ENCODE measurements around the gene BMERB1. TPM values are rescaled to one million over a fixed set of nuclear protein-coding genes. Genes with fewer than 3 reads are reported as not detected.

The BMERB1 gene
- total and polyA plus RNA-seq, 9 of the 15 experiments (the other 6 are each of a cell fraction or from before 2014, with no cell fraction given) = 0.29 to 2.9 (median 0.94) TPM

GRCh38 chr16:15485175-15485574 is 50.8 kb downstream of the BMERB1 start:
- H3K79me2 ChIP-seq (ENCODE audit: control insufficient read depth, insufficient read depth, low read length) = no peaks in the 10 kb centered on the region
- in situ Hi-C loops (cut with MboI) = no loop called here
- H2AFZ ChIP-seq (ENCODE audit: low read depth, low read length) = peak overlapping the region; percentile 33; the same call in 1 of the 2 replicates
- 56% methylated on average over 5 of the region's 5 CpGs for WGBS (ENCODE audit: insufficient coverage, low coverage, missing lambda C conversion rate)
- no peak overlapping the region for H3K9ac ChIP-seq (ENCODE audit: insufficient read depth in 1 of 2, low read depth in 2 of 2, low read length in 2 of 2)
- intact Hi-C loops (cut with micrococcal nuclease) = no loop called here
- no peak overlapping the region; the same call in 1 of the 2 replicates for H3K4me2 ChIP-seq (ENCODE audit: insufficient read depth, low read length)
- ChIA-PET CTCF (ENCODE audit: low intra/inter-chr PET ratio) (no interaction called here), POLR2A (interaction anchor here (0.7 to 1.3 kb wide), 3 partner anchors 9 to 175 kb away, joined by 3 to 7 read pairs (median 5); partner anchors contain the start of gene BMERB1)
- no peaks in the 10 kb centered on the region for H3K36me3 ChIP-seq (ENCODE audit: control insufficient read depth, insufficient read depth, low read length)
- ATAC-seq (no peak), DNase-seq (ENCODE audit: extremely low read depth in 1 of 4, low spot score in 3 of 4) (no peak), FAIRE-seq (no peak)
- peaks cover 4 to 25% of the 10 kb centered on the region in 2 experiments for H3K4me1 ChIP-seq (replicated peaks in 1 of 2; ENCODE audit: control insufficient read depth in 2 of 2, insufficient read depth in 2 of 2, low read length in 2 of 2)
- no peaks in the 10 kb centered on the region for H3K9me1 ChIP-seq (ENCODE audit: control insufficient read depth, insufficient read depth, low read length)
- H4K20me1 ChIP-seq (replicated peaks; ENCODE audit: control insufficient read depth, insufficient read depth, low read length) = no peaks in the 10 kb centered on the region
- TF ChIP-seq SMAD1 (IDR thresholded peaks at IDR 0.05; ENCODE audit: low read depth, low read length, partially characterized antibody) (no peak), ZFP36 (IDR thresholded peaks at IDR 0.05; ENCODE audit: low read depth, low read length, partially characterized antibody) (peak; percentile 43), ETV1 (tag; conservative IDR thresholded peaks at IDR 0.05; ENCODE audit: low read depth) (0 out of 2 replicates have a peak, but pooled peaks have one; percentile 33), ZNF76 (CRISPR knock-in tag; IDR thresholded peaks at IDR 0.05; ENCODE audit: borderline replicate concordance) (no peak), RCOR1 (IDR thresholded peaks at IDR 0.05; ENCODE audit: borderline replicate concordance in 1 of 2, low read depth in 2 of 2, low read length in 2 of 2) (peak in 1 of 2 experiments; percentile 52; a peak in 1 of 4 replicates), RBM17 (IDR thresholded peaks at IDR 0.05; ENCODE audit: borderline replicate concordance, low read depth, low read length) (no peak), MEIS2 (IDR thresholded peaks at IDR 0.05; ENCODE audit: partially characterized antibody) (peak; percentile 61)
- TF ChIP-seq, protein P1, sequence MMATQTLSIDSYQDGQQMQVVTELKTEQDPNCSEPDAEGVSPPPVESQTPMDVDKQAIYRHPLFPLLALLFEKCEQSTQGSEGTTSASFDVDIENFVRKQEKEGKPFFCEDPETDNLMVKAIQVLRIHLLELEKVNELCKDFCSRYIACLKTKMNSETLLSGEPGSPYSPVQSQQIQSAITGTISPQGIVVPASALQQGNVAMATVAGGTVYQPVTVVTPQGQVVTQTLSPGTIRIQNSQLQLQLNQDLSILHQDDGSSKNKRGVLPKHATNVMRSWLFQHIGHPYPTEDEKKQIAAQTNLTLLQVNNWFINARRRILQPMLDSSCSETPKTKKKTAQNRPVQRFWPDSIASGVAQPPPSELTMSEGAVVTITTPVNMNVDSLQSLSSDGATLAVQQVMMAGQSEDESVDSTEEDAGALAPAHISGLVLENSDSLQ (IDR thresholded peaks at IDR 0.05) = peak; percentile 50
- TF ChIP-seq, protein P2, sequence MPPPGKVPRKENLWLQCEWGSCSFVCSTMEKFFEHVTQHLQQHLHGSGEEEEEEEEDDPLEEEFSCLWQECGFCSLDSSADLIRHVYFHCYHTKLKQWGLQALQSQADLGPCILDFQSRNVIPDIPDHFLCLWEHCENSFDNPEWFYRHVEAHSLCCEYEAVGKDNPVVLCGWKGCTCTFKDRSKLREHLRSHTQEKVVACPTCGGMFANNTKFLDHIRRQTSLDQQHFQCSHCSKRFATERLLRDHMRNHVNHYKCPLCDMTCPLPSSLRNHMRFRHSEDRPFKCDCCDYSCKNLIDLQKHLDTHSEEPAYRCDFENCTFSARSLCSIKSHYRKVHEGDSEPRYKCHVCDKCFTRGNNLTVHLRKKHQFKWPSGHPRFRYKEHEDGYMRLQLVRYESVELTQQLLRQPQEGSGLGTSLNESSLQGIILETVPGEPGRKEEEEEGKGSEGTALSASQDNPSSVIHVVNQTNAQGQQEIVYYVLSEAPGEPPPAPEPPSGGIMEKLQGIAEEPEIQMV (tag; conservative IDR thresholded peaks at IDR 0.05; ENCODE audit: low read depth) = no peak
- TF ChIP-seq, protein P3, sequence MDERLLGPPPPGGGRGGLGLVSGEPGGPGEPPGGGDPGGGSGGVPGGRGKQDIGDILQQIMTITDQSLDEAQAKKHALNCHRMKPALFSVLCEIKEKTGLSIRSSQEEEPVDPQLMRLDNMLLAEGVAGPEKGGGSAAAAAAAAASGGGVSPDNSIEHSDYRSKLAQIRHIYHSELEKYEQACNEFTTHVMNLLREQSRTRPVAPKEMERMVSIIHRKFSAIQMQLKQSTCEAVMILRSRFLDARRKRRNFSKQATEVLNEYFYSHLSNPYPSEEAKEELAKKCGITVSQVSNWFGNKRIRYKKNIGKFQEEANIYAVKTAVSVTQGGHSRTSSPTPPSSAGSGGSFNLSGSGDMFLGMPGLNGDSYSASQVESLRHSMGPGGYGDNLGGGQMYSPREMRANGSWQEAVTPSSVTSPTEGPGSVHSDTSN (CRISPR knock-in tag; IDR thresholded peaks at IDR 0.05; ENCODE audit: low read depth) = no peak
- TF ChIP-seq, protein P3 (tag; conservative IDR thresholded peaks at IDR 0.05; ENCODE audit: low read depth) = peak; percentile 66
- no peak overlapping the region for H3K27ac ChIP-seq (ENCODE audit: extremely low read depth, low read depth, low read length)
- H3K9me3 ChIP-seq (replicated peaks; ENCODE audit: control insufficient read depth, insufficient read depth, low read depth, low read length) = no peaks in the 10 kb centered on the region
- H3K27me3 ChIP-seq (ENCODE audit: control insufficient read depth in 2 of 2, insufficient read depth in 2 of 2, low read length in 2 of 2) = no peaks in the 10 kb centered on the region
- BruUV-seq (replicated peaks) = no TSS peak
- no peak overlapping the region for H3K4me3 ChIP-seq

All from K562 (cell line).